NCI-H345 (cell line): ENCODE measurements around the gene PGA3.
"Not testable (repeated sequence)": the region's sequence is repeated elsewhere in the genome, so short reads cannot be mapped to it uniquely, and the experiment has no call there.

Experiments used
- DNase-seq: peaks from one replicate; lab custom pipeline; 2025; lab: John Stamatoyannopoulos, UW

The PGA3 gene

DNA sequence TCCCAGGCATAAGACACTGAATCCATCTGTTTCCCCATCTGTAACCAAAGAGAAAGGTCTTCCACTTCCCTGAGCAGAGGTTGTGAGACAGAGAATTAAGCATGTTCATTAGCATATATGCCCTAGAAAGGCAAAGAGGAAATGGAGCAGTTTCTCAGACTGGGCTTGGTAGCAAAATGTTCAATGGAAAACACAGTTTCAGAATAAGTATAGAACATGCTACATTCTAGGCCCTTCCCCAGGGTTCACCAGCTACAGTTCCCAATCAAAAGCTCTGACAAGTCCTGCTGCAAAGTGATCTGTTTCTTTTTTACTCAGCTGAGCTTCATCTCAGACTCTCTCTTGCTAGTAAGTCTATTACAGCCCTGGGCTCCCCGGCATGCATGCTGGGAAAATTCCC lies 49.0 kb downstream of the PGA3 start:
- DNase-seq, result not testable (repeated sequence)

DNA sequence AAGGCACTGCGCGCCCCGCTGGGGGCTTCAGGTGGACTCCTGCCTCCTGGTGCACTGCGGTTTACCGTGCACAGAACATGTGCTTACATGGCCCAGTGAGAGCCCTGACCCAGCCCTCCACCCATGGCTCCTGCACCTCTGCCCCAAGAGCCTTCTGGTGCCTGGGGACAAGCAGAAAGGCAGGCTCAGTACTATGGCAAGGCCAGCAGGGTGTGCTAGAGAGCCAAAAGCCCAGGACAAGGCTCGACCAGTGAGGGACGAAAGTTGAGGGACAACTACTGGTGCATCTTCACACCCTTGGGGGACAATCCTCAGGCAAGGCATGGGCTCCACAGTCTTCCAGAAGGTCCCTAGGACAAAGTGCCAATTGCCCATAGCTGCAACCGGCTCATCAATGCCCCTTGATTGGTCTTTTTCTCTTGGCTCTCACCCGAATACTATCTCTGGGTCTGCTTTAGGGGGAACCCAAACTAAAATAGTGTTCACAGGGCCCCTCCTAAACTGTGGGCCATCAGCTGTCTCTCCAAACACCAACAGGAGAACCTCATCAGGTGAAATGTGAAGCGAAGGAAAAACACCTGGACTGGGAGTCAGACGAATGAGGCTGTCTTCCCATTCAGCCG lies 51.2 kb downstream of the PGA3 start:
- peak; percentile 52 for DNase-seq

DNA sequence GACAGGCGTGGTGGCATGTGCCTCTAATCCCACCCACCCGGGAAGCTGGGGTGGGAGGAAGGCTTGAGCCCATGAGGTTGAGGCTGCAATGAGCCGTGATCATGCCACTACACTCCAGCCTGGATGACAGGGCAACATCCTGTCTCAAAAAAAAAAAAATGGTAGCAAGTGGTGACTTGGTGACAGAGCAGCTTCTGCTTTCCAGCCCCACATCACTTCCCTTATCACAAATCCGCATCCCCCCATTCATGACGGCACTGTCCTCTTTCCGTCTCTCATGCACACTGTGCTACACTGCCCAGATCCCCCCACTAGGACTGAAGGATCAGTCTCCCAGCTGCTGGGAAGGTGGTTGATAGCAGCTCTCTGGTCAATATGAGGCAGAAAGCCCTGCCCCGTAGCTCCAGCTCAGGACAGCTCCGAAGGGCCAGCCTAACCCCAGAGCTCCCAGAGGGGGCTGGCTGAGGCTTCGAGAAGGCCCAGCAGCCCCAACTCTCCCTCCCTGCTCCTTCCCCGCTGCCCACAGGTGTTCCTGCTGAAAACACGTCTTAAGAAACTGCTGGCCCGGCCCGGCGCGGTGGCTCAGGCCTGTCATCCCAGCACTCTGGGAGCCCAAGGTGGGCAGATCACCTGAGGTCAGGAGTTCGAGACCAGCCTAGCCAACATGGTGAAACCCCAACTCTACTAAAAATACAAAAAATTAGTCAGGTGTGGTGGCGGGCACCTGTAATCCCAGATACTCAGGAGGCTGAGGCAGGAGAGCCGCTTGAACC lies 53.6 kb downstream of the PGA3 start:
- DNase-seq, result no peak

DNA sequence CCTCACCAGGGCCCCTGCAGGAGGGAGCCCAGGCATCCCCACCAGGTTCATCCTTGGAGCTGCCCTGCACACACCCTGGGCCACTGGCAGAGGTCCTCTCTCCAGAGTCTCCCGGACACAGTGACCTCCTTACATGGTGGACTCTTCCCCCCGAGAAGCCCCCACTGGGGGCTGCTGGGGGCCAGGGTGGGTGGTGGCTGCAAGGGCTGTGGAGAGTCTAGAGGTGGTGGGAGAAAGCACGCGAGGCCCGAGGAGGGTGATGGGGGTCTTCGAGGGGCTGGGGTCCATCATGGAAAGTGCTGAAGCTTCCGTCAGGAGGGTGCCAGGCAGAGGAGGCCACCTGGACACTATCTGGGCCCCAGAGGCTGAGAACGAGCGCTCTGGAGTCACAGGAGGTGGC lies 55.2 kb downstream of the PGA3 start:
- no peak for DNase-seq

DNA sequence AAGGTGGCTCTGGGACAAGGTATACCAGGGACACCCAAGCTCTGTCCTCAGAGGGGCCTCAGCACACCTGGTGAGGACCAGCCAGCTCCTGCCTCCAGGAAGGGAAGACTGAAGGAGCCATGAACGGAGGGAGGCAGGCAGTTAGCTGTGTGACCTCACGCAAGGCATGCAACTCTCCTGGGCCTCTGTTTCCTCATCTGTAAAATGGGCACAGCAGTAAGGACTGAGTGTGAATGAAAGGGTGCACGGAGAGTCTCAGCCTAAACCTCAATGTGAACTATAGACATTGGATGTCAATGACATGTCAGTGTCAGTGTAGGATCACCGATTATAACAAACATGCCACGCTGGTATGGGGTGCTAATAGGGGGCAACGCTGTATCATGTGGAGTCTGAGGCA lies 56.0 kb downstream of the PGA3 start:
- no peak for DNase-seq
